SU-DHL-6 (cell line): ENCODE measurements around the gene KCNK16.

ENCODE experiments used
- CTCF ChIP-seq: fragments of 200-600 bp; sonication (generic); IDR thresholded peaks from one replicate; pipeline ENCODE4 v1.5.1; 2017; ENCODE audit warnings: antibody characterized with exemption, mild to moderate bottlenecking, low read length, moderate library complexity; ENCODE audit not compliant: insufficient read depth, poor library complexity, severe bottlenecking
- EZH2phosphoT487 ChIP-seq: fragments of 200-600 bp; sonication (generic), shearing (Covaris generic); conservative IDR thresholded peaks from 2 replicates; pipeline ENCODE4 v1.6.1; 2018; ENCODE audit warnings: mild to moderate bottlenecking, antibody characterized with exemption, low read length, moderate library complexity, mixed read lengths

GRCh38 chr6:39366931-39367618, 44.6 kb upstream of the KCNK16 start:
- no peak for TF ChIP-seq CTCF
- no peak for TF ChIP-seq EZH2phosphoT487
